ENCODE data around the gene KIF1C.

Gene KIF1C

GRCh38 chr17:4998732-4999429 lies 1.1 kb downstream of the KIF1C start:
- WGBS (ENCODE audit: insufficient coverage): 64% methylated on average over 12 of the region's 14 CpGs
- CTCF ChIA-PET: no interaction called here
- no peak for DNase-seq

GRCh38 chr17:4999430-5000093 lies 1.8 kb downstream of the KIF1C start:
- WGBS (ENCODE audit: insufficient coverage): 86% methylated on average over 12 of the region's 12 CpGs
- ChIA-PET CTCF (interaction anchor here (0.9 to 1.4 kb wide), 2 partner anchors 14 to 19 kb away, joined by 3 read pairs; no protein-coding TSS in a partner anchor), POLR2A (no interaction called here)
- peaks cover 0 to 19% (median 16%) of the 10 kb centered on the region in 4 experiments for H3K4me1 ChIP-seq (ENCODE audit: control extremely low read depth in 1 of 4, control insufficient read depth in 4 of 4, insufficient read depth in 4 of 4, low read length in 3 of 4)
- peaks cover 0 to 9% (median 0%) of the 10 kb centered on the region in 4 experiments for H3K36me3 ChIP-seq (ENCODE audit: control insufficient read depth in 4 of 4, insufficient read depth in 4 of 4, low read length in 3 of 4)
- H3K27me3 ChIP-seq (replicated peaks in 2 of 5; ENCODE audit: control insufficient read depth in 4 of 5, insufficient read depth in 5 of 5, low read length in 4 of 5): peaks cover 0 to 58% (median 15%) of the 10 kb centered on the region in 5 experiments
- DNase-seq: no peak
- no peak overlapping the region for H3K4me3 ChIP-seq (ENCODE audit: control insufficient read depth in 1 of 7, extremely low read depth in 1 of 7, insufficient read depth in 4 of 7, low read depth in 2 of 7, low read length in 6 of 7)
- no peak overlapping the region for H3K27ac ChIP-seq (ENCODE audit: insufficient read depth in 1 of 2, low read depth in 1 of 2, low read length in 2 of 2, poor library complexity in 1 of 2, severe bottlenecking in 2 of 2)
- no peaks in the 10 kb centered on the region for H3K9me3 ChIP-seq (ENCODE audit: control extremely low read depth in 1 of 5, control insufficient read depth in 4 of 5, insufficient read depth in 2 of 5, low read depth in 1 of 5, low read length in 4 of 5)

More at GRCh38 chr17:4998732-4999429, 1.1 kb downstream of the KIF1C start:
- peaks cover 0 to 4% (median 0%) of the 10 kb centered on the region in 4 experiments for H3K36me3 ChIP-seq (ENCODE audit: control insufficient read depth in 4 of 4, insufficient read depth in 4 of 4, low read length in 3 of 4)
- H3K4me1 ChIP-seq (ENCODE audit: control extremely low read depth in 1 of 4, control insufficient read depth in 4 of 4, insufficient read depth in 4 of 4, low read length in 3 of 4): peaks cover 0 to 19% (median 16%) of the 10 kb centered on the region in 4 experiments
- H3K27me3 ChIP-seq (replicated peaks in 2 of 5; ENCODE audit: control insufficient read depth in 4 of 5, insufficient read depth in 5 of 5, low read length in 4 of 5): peaks cover 0 to 57% (median 17%) of the 10 kb centered on the region in 5 experiments
- H3K9me3 ChIP-seq (ENCODE audit: control extremely low read depth in 1 of 5, control insufficient read depth in 4 of 5, insufficient read depth in 2 of 5, low read depth in 1 of 5, low read length in 4 of 5): no peaks in the 10 kb centered on the region
- no peak overlapping the region for H3K27ac ChIP-seq (ENCODE audit: insufficient read depth in 1 of 2, low read depth in 1 of 2, low read length in 2 of 2, poor library complexity in 1 of 2, severe bottlenecking in 2 of 2)
- POLR2A ChIA-PET: no interaction called here
- H3K4me3 ChIP-seq (ENCODE audit: control insufficient read depth in 1 of 7, extremely low read depth in 1 of 7, insufficient read depth in 4 of 7, low read depth in 2 of 7, low read length in 6 of 7): peak overlapping the region in 3 of 7 experiments; percentile 68 to 73 (median 71)

GRCh38 chr17:5000237-5000639 lies 2.5 kb downstream of the KIF1C start:
- ChIA-PET POLR2A (no interaction called here), CTCF (interaction anchor here (0.9 to 1.4 kb wide), 2 partner anchors 14 to 20 kb away, joined by 3 read pairs; no protein-coding TSS in a partner anchor)
- H3K4me3 ChIP-seq (ENCODE audit: control insufficient read depth in 1 of 7, extremely low read depth in 1 of 7, insufficient read depth in 4 of 7, low read depth in 2 of 7, low read length in 6 of 7): no peak overlapping the region
- peaks cover 0 to 10% (median 0%) of the 10 kb centered on the region in 4 experiments for H3K36me3 ChIP-seq (ENCODE audit: control insufficient read depth in 4 of 4, insufficient read depth in 4 of 4, low read length in 3 of 4)
- WGBS (ENCODE audit: insufficient coverage): 96% methylated on average over 8 of the region's 11 CpGs
- DNase-seq: no peak
- H3K9me3 ChIP-seq (ENCODE audit: control extremely low read depth in 1 of 5, control insufficient read depth in 4 of 5, insufficient read depth in 2 of 5, low read depth in 1 of 5, low read length in 4 of 5): no peaks in the 10 kb centered on the region
- peaks cover 0 to 60% (median 15%) of the 10 kb centered on the region in 5 experiments for H3K27me3 ChIP-seq (replicated peaks in 2 of 5; ENCODE audit: control insufficient read depth in 4 of 5, insufficient read depth in 5 of 5, low read length in 4 of 5)
- no peak overlapping the region for H3K27ac ChIP-seq (ENCODE audit: insufficient read depth in 1 of 2, low read depth in 1 of 2, low read length in 2 of 2, poor library complexity in 1 of 2, severe bottlenecking in 2 of 2)
- H3K4me1 ChIP-seq (ENCODE audit: control extremely low read depth in 1 of 4, control insufficient read depth in 4 of 4, insufficient read depth in 4 of 4, low read length in 3 of 4): peaks cover 0 to 19% (median 16%) of the 10 kb centered on the region in 4 experiments

- POLR2A ChIA-PET: no interaction called here
- WGBS (ENCODE audit: insufficient coverage): 95% methylated on average over 20 of the region's 20 CpGs
- H3K27me3 ChIP-seq (replicated peaks in 2 of 5; ENCODE audit: control insufficient read depth in 4 of 5, insufficient read depth in 5 of 5, low read length in 4 of 5): peaks cover 0 to 55% (median 12%) of the 10 kb centered on the region in 5 experiments
- DNase-seq: no peak
- no peak overlapping the region for H3K4me3 ChIP-seq (ENCODE audit: control insufficient read depth in 1 of 7, extremely low read depth in 1 of 7, insufficient read depth in 4 of 7, low read depth in 2 of 7, low read length in 6 of 7)
- no peak overlapping the region for H3K27ac ChIP-seq (ENCODE audit: insufficient read depth in 1 of 2, low read depth in 1 of 2, low read length in 2 of 2, poor library complexity in 1 of 2, severe bottlenecking in 2 of 2)
- peaks cover 0 to 12% (median 10%) of the 10 kb centered on the region in 4 experiments for H3K4me1 ChIP-seq (ENCODE audit: control extremely low read depth in 1 of 4, control insufficient read depth in 4 of 4, insufficient read depth in 4 of 4, low read length in 3 of 4)
- CTCF ChIA-PET: interaction anchor here (0.6 to 1.2 kb wide), 3 partner anchors 31 to 59 kb away, joined by 3 to 4 read pairs (median 3); no protein-coding TSS in a partner anchor
- no peaks in the 10 kb centered on the region for H3K9me3 ChIP-seq (ENCODE audit: control extremely low read depth in 1 of 5, control insufficient read depth in 4 of 5, insufficient read depth in 2 of 5, low read depth in 1 of 5, low read length in 4 of 5)
- peaks cover 0 to 10% (median 0%) of the 10 kb centered on the region in 4 experiments for H3K36me3 ChIP-seq (ENCODE audit: control insufficient read depth in 4 of 4, insufficient read depth in 4 of 4, low read length in 3 of 4)
Measured at GRCh38 chr17:5002121-5002788, 4.5 kb downstream of the KIF1C start.

GRCh38 chr17:5003214-5003867 lies 5.6 kb downstream of the KIF1C start:
- CTCF ChIA-PET: no interaction called here
- H3K27me3 ChIP-seq (replicated peaks in 2 of 5; ENCODE audit: control insufficient read depth in 4 of 5, insufficient read depth in 5 of 5, low read length in 4 of 5): peaks cover 0 to 61% (median 16%) of the 10 kb centered on the region in 5 experiments
- peaks cover 0 to 6% (median 4%) of the 10 kb centered on the region in 4 experiments for H3K4me1 ChIP-seq (ENCODE audit: control extremely low read depth in 1 of 4, control insufficient read depth in 4 of 4, insufficient read depth in 4 of 4, low read length in 3 of 4)
- WGBS (ENCODE audit: insufficient coverage): 98% methylated on average over 12 of the region's 18 CpGs
- peaks cover 0 to 10% (median 0%) of the 10 kb centered on the region in 4 experiments for H3K36me3 ChIP-seq (ENCODE audit: control insufficient read depth in 4 of 4, insufficient read depth in 4 of 4, low read length in 3 of 4)
- no peaks in the 10 kb centered on the region for H3K9me3 ChIP-seq (ENCODE audit: control extremely low read depth in 1 of 5, control insufficient read depth in 4 of 5, insufficient read depth in 2 of 5, low read depth in 1 of 5, low read length in 4 of 5)
- DNase-seq: no peak
- POLR2A ChIA-PET: no interaction called here
- H3K4me3 ChIP-seq (ENCODE audit: control insufficient read depth in 1 of 7, extremely low read depth in 1 of 7, insufficient read depth in 4 of 7, low read depth in 2 of 7, low read length in 6 of 7): no peak overlapping the region
- no peak overlapping the region for H3K27ac ChIP-seq (ENCODE audit: insufficient read depth in 1 of 2, low read depth in 1 of 2, low read length in 2 of 2, poor library complexity in 1 of 2, severe bottlenecking in 2 of 2)

GRCh38 chr17:5011928-5012327 lies 14.2 kb downstream of the KIF1C start:
- 97% methylated on average over 5 of the region's 6 CpGs for WGBS (ENCODE audit: insufficient coverage)
- CTCF ChIA-PET: no interaction called here
- DNase-seq: no peak

More at GRCh38 chr17:5011928-5012327, 14.2 kb downstream of the KIF1C start:
- Histone ChIP-seq H3K27me3 (replicated peaks in 2 of 5; ENCODE audit: control insufficient read depth in 4 of 5, insufficient read depth in 5 of 5, low read length in 4 of 5) (peaks cover 0 to 63% (median 16%) of the 10 kb centered on the region in 5 experiments), H3K36me3 (ENCODE audit: control insufficient read depth in 4 of 4, insufficient read depth in 4 of 4, low read length in 3 of 4) (no peaks in the 10 kb centered on the region), H3K4me1 (ENCODE audit: control extremely low read depth in 1 of 4, control insufficient read depth in 4 of 4, insufficient read depth in 4 of 4, low read length in 3 of 4) (peaks cover 0 to 7% (median under 1%) of the 10 kb centered on the region in 4 experiments), H3K27ac (ENCODE audit: insufficient read depth in 1 of 2, low read depth in 1 of 2, low read length in 2 of 2, poor library complexity in 1 of 2, severe bottlenecking in 2 of 2) (no peak overlapping the region), H3K9me3 (ENCODE audit: control extremely low read depth in 1 of 5, control insufficient read depth in 4 of 5, insufficient read depth in 2 of 5, low read depth in 1 of 5, low read length in 4 of 5) (no peaks in the 10 kb centered on the region), H3K4me3 (ENCODE audit: control insufficient read depth in 1 of 7, extremely low read depth in 1 of 7, insufficient read depth in 4 of 7, low read depth in 2 of 7, low read length in 6 of 7) (no peak overlapping the region)
- POLR2A ChIA-PET: no interaction called here
